Body of pancreas (tissue), 4 donors: ENCODE data around the gene ADAT1.

ENCODE experiments used
- POLR2A ChIP-seq, 3 donors: fragments of 450-650 bp; IDR thresholded peaks; one replicate each; pipeline ENCODE4 v1.6.1; 2016; ENCODE audit warnings: antibody characterized with exemption in 3 of 3, mild to moderate bottlenecking in 2 of 3
- TF ChIP-seq, protein P1 (sequence below), 7 experiments: fragments of 450-650 bp in 4 of 7; fragments of 200-600 bp in 3 of 7; sonication (generic) in 3 of 7; IDR thresholded peaks; one replicate each; pipeline ENCODE4 v1.5.1; 2016 to 2019; ENCODE audit warnings: antibody characterized with exemption in 7 of 7

DNA sequence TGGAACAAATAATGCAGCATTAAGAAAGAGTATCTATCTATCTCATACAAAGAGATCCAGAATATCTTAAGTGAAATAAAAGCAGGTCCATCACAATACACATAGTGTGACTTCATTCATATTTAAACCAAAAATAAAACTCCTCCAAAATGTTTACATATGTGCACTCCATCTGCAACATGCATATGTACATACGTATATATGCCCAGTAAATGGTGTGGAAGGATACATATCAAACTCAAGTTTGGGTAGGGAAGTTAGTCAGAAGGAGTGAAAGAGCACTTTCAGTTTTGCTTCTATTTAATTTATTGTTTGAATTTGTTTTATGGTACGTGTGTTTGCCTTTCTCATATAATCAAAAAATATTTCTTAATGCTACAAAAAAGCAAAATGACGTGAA lies 12.0 kb upstream of the ADAT1 start:
- TF ChIP-seq, protein P1, sequence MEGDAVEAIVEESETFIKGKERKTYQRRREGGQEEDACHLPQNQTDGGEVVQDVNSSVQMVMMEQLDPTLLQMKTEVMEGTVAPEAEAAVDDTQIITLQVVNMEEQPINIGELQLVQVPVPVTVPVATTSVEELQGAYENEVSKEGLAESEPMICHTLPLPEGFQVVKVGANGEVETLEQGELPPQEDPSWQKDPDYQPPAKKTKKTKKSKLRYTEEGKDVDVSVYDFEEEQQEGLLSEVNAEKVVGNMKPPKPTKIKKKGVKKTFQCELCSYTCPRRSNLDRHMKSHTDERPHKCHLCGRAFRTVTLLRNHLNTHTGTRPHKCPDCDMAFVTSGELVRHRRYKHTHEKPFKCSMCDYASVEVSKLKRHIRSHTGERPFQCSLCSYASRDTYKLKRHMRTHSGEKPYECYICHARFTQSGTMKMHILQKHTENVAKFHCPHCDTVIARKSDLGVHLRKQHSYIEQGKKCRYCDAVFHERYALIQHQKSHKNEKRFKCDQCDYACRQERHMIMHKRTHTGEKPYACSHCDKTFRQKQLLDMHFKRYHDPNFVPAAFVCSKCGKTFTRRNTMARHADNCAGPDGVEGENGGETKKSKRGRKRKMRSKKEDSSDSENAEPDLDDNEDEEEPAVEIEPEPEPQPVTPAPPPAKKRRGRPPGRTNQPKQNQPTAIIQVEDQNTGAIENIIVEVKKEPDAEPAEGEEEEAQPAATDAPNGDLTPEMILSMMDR (IDR thresholded peaks at IDR 0.05), result no peak
- TF ChIP-seq POLR2A (IDR thresholded peaks at IDR 0.05), result no peak
